Measurements from ENCODE around the gene ATG14.
"Not testable (repeated sequence)": the region's sequence is repeated elsewhere in the genome, so short reads cannot be mapped to it uniquely, and the experiment has no call there.

Gene ATG14

DNA sequence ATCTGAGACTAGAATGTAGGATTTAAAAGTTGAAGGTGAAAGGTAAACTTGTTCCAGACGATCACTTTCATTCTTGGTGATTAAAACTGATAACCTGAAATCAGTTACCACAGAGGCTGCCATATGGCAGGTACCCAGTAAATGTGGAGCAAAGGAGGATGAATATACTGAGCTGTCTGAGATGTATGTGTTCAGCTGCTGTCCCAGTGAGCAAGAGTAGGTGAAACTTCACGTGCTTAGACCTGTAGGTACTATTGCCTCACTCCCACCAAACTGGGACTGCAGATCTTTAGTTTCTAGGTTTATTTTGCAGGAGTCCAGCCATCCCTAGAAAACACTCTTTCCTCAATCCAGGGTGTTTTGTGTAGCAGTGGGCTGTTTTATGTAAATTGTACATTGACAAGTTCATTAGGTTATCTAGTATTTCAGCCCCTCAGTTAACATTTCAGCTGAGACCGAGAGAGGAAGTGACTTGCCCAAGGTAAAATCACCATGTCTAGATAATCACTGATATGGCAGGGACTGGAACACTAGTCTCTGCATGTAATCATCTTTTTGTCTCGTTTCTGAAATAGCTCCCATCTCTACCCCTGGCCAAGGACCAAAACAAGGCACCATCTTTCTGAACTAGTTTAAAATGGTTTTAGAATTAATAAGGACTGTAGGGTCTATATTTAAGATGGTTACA lies 62.7 kb downstream of the ATG14 start:
- Histone ChIP-seq H3K4me3 (ENCODE audit: low read length) (no peak overlapping the region), H3K9me3 (ENCODE audit: low read length) (no peaks in the 10 kb centered on the region), H3K4me1 (ENCODE audit: insufficient read depth, low read length) (peaks cover 12% of the 10 kb centered on the region), H3K27me3 (ENCODE audit: insufficient read depth, low read length) (no peaks in the 10 kb centered on the region), H2AFZ (ENCODE audit: low read depth, low read length) (no peak overlapping the region), H3K36me3 (ENCODE audit: insufficient read depth, low read length) (peaks cover 25% of the 10 kb centered on the region)

DNA sequence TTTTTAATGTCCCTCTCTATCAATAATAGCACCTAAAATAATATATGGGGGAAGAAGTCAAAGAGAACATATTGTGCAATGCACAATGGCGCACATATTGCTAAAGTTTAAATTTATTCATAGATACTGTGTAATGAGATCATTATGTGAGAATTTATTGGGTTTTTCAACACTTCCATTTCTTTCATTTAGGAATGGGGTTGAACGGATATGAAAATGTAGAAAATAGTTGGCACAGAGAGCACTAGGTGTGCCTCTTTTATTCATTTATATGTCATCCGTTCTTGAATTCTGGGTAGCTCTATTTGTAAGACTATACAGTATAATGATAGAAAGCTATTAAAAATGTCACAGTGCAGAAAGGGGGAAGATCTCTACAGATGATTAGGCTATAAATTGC lies 63.9 kb downstream of the ATG14 start:
- H3K9me3 ChIP-seq (ENCODE audit: low read length): no peaks in the 10 kb centered on the region
- H3K4me3 ChIP-seq (ENCODE audit: low read length): no peak overlapping the region
- H3K27me3 ChIP-seq (ENCODE audit: insufficient read depth, low read length): no peaks in the 10 kb centered on the region
- H3K4me1 ChIP-seq (ENCODE audit: insufficient read depth, low read length): peaks cover 12% of the 10 kb centered on the region
- H2AFZ ChIP-seq (ENCODE audit: low read depth, low read length): no peak overlapping the region
- H3K36me3 ChIP-seq (ENCODE audit: insufficient read depth, low read length): peaks cover 25% of the 10 kb centered on the region

GRCh38 chr14:55347040-55347439 lies 64.6 kb downstream of the ATG14 start:
- Histone ChIP-seq H3K4me1 (ENCODE audit: insufficient read depth, low read length) (peaks cover 16% of the 10 kb centered on the region), H2AFZ (ENCODE audit: low read depth, low read length) (no peak overlapping the region), H3K4me3 (ENCODE audit: low read length) (no peak overlapping the region), H3K27me3 (ENCODE audit: insufficient read depth, low read length) (no peaks in the 10 kb centered on the region), H3K9me3 (ENCODE audit: low read length) (no peaks in the 10 kb centered on the region), H3K36me3 (ENCODE audit: insufficient read depth, low read length) (peaks cover 18% of the 10 kb centered on the region)

DNA sequence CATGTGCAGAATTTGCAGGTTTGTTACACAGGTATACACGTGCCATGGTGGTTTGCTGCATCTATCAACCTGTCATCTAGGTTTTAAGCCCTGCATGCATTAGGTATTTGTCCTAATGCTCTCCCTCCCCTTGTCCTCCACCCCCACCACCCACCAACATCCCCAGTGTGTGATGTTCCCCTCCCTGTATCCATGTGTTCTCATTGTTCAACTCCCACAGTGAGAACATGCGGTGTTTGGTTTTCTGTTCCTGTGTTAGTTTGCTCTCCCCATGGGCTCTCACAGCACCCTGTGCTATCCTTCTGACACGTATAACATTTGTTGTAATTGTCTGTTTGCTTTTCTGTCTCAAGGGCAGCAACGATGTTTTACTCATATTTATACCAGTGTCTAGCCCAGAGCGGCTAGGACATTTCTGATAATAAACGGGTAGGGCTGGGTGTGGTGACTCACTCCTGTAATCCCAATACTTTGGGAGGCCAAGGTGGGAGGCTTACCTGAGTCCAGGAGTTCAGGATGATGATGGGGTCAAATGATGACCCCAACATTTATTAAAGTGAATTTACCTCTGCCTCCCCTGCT lies 67.0 kb downstream of the ATG14 start:
- H3K4me1 ChIP-seq (ENCODE audit: insufficient read depth, low read length): peaks cover 20% of the 10 kb centered on the region
- not testable (repeated sequence) for H2AFZ ChIP-seq (ENCODE audit: low read depth, low read length); H3K27me3 ChIP-seq (ENCODE audit: insufficient read depth, low read length); H3K9me3 ChIP-seq (ENCODE audit: low read length); H3K36me3 ChIP-seq (ENCODE audit: insufficient read depth, low read length); H3K4me3 ChIP-seq (ENCODE audit: low read length)

- Histone ChIP-seq H3K27me3 (ENCODE audit: insufficient read depth, low read length) (no peaks in the 10 kb centered on the region), H3K9me3 (ENCODE audit: low read length) (no peaks in the 10 kb centered on the region)
Observed at GRCh38 chr14:55341781-55342180, 69.8 kb downstream of the ATG14 start.

GRCh38 chr14:55340482-55340881 lies 71.1 kb downstream of the ATG14 start:
- peaks cover 8% of the 10 kb centered on the region for H3K4me1 ChIP-seq (ENCODE audit: insufficient read depth, low read length)
- no peaks in the 10 kb centered on the region for H3K27me3 ChIP-seq (ENCODE audit: insufficient read depth, low read length)
- no peaks in the 10 kb centered on the region for H3K36me3 ChIP-seq (ENCODE audit: insufficient read depth, low read length)
- no peak overlapping the region for H2AFZ ChIP-seq (ENCODE audit: low read depth, low read length)
- no peaks in the 10 kb centered on the region for H3K9me3 ChIP-seq (ENCODE audit: low read length)
- no peak overlapping the region for H3K4me3 ChIP-seq (ENCODE audit: low read length)

More at GRCh38 chr14:55341781-55342180, 69.8 kb downstream of the ATG14 start:
- Histone ChIP-seq H3K4me1 (ENCODE audit: insufficient read depth, low read length) (peaks cover 13% of the 10 kb centered on the region), H3K4me3 (ENCODE audit: low read length) (no peak overlapping the region), H2AFZ (ENCODE audit: low read depth, low read length) (no peak overlapping the region), H3K36me3 (ENCODE audit: insufficient read depth, low read length) (no peaks in the 10 kb centered on the region)

DNA sequence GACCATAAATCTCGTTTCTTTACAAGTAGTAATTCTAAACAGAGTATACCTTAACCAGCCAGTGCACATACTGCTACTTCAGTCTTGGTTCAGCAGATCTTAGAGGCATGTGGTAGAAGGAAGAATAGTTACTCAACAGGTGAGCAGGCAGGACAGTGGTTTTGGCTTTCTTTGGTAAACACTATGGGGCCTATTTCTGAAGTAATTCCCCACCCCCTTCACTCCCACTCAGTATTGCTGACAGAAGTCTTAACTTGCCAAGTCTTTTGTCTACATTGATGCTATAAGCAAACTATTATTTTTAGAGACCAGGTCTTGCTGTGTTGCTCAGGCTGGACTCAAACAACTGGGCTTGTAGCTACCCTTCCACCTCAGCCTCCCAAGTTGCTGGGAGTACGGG lies 71.9 kb downstream of the ATG14 start:
- Histone ChIP-seq H3K36me3 (ENCODE audit: insufficient read depth, low read length) (no peaks in the 10 kb centered on the region), H3K4me3 (ENCODE audit: low read length) (no peak overlapping the region), H3K9me3 (ENCODE audit: low read length) (no peaks in the 10 kb centered on the region), H3K27me3 (ENCODE audit: insufficient read depth, low read length) (no peaks in the 10 kb centered on the region), H3K4me1 (ENCODE audit: insufficient read depth, low read length) (peaks cover 8% of the 10 kb centered on the region), H2AFZ (ENCODE audit: low read depth, low read length) (no peak overlapping the region)

DNA sequence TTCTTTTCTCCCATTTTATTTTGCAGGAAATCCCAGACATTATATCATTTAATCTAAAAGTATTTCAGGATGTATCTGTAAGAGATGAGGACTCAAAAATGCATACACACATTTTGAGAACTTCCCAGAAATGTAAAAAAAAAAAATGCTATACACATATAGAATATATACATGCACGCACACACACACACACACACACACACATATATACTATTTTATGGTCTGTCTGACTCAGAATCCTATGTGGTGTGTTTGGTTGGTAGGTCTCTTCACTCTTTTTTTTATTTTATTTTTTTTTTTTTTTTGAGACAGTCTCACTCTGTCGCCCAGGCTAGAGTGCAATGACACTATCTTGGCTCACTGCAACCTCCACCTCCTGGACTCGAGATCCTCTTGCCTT lies 74.9 kb downstream of the ATG14 start:
- Histone ChIP-seq H3K36me3 (ENCODE audit: insufficient read depth, low read length) (peaks cover 3% of the 10 kb centered on the region), H3K4me3 (ENCODE audit: low read length) (no peak overlapping the region), H3K4me1 (ENCODE audit: insufficient read depth, low read length) (peaks cover 1% of the 10 kb centered on the region), H3K9me3 (ENCODE audit: low read length) (no peaks in the 10 kb centered on the region), H2AFZ (ENCODE audit: low read depth, low read length) (no peak overlapping the region), H3K27me3 (ENCODE audit: insufficient read depth, low read length) (no peaks in the 10 kb centered on the region)

DNA sequence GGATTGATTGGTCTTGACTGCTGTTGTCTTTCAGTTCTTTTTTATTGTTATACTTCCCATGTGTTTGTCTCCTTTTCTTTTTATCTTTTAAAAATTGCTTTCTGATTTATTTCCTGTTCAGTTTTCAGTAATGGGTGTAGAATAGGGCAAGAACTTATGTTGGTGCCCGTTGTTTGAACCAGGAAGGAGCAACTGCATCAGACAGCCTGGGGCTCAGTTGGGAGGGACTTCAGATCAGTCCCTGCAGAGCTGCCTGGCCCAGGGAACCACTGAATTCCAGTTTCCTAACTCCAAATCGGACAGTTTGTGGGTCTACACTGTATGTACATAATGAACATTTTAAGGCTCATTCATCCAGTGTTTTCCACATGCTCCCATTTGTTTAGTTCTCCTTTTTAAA lies 75.5 kb downstream of the ATG14 start:
- Histone ChIP-seq H3K36me3 (ENCODE audit: insufficient read depth, low read length) (peaks cover 3% of the 10 kb centered on the region), H3K27me3 (ENCODE audit: insufficient read depth, low read length) (no peaks in the 10 kb centered on the region), H3K4me1 (ENCODE audit: insufficient read depth, low read length) (no peaks in the 10 kb centered on the region), H3K9me3 (ENCODE audit: low read length) (no peaks in the 10 kb centered on the region), H3K4me3 (ENCODE audit: low read length) (no peak overlapping the region), H2AFZ (ENCODE audit: low read depth, low read length) (no peak overlapping the region)

DNA sequence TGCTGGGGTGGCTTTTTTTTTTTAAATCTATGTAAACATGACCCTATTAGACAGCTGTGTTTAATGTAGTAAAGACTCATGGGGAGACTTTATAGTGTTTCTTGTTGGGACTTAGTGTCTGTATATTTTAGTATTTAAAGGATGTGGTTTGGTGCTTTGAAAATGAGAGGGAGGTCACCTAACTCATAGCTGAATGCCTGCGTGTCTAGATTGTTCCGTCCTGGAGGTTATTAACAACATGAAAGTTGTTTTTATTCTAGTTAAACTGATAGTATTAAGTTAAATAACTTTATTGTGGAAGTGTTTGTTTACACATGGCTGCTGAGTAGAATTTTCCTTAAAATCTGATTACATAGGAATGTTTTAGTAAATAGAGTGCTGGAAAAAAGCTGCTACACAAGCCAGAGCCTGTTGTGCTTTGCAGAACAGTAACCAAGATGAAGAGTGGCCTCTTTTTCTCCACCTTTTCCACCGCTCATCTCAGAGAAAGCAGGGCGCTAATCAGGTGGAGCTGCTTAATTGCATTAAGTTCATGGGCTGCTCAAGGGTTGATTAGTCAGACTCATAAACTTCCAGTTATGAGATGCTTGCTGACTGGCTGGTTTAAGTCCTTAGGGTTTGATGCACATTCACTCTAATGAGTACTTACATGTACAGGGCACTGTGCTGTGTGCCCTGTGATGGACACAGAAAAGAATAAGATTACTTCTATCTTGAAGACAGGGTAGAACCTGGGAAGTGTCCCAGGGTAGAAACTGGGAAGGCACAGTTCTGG lies 77.7 kb downstream of the ATG14 start:
- Histone ChIP-seq H3K9me3 (ENCODE audit: low read length) (no peaks in the 10 kb centered on the region), H3K27me3 (ENCODE audit: insufficient read depth, low read length) (no peaks in the 10 kb centered on the region), H2AFZ (ENCODE audit: low read depth, low read length) (no peak overlapping the region), H3K4me1 (ENCODE audit: insufficient read depth, low read length) (no peaks in the 10 kb centered on the region), H3K36me3 (ENCODE audit: insufficient read depth, low read length) (peaks cover 3% of the 10 kb centered on the region), H3K4me3 (ENCODE audit: low read length) (no peak overlapping the region)

DNA sequence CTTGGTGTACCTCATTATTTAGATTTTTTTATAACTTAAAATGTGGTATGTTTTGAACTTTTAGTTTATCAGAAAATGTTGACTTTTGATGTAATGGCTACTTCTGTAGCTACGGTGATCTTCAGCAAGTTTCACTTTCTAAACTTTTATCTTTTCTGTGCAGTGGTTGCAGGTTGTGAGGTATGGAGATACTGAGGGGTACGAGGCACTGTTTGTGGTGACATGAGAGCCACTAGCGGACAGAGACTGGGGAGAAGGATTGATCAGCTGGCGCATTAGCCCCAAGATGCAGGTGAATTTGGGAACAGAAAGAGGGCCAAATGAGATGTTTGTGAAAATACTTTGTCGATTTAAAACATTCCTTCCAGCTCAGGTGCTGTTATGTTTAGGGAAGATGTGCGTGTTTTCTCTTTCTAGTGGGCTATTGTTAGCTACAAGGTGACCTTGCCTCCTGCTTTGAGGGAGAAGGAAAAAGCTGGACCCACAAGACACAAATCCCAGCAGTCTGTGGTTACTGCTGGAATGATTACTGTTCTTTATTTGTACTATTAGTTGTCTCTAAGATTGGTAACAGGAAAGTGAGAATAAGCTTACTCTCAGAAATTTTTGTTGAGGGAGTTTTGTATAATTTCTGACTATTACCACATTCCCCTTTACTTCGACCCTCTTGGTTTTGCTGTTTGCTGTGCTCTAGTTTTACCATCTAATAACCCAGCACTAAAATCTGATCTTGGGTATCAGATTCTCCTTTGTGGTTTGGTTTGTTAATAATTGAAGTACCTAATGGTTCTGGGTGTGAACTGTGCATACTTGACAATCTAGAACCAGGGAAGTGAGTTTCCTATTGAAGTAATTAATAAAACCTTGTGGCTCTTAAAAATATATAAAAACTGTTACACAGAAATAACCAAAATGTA lies 78.7 kb downstream of the ATG14 start:
- Histone ChIP-seq H3K36me3 (ENCODE audit: insufficient read depth, low read length) (peaks cover 3% of the 10 kb centered on the region), H3K9me3 (ENCODE audit: low read length) (no peaks in the 10 kb centered on the region), H3K4me3 (ENCODE audit: low read length) (no peak overlapping the region), H3K4me1 (ENCODE audit: insufficient read depth, low read length) (no peaks in the 10 kb centered on the region), H3K27me3 (ENCODE audit: insufficient read depth, low read length) (no peaks in the 10 kb centered on the region), H2AFZ (ENCODE audit: low read depth, low read length) (no peak overlapping the region)

DNA sequence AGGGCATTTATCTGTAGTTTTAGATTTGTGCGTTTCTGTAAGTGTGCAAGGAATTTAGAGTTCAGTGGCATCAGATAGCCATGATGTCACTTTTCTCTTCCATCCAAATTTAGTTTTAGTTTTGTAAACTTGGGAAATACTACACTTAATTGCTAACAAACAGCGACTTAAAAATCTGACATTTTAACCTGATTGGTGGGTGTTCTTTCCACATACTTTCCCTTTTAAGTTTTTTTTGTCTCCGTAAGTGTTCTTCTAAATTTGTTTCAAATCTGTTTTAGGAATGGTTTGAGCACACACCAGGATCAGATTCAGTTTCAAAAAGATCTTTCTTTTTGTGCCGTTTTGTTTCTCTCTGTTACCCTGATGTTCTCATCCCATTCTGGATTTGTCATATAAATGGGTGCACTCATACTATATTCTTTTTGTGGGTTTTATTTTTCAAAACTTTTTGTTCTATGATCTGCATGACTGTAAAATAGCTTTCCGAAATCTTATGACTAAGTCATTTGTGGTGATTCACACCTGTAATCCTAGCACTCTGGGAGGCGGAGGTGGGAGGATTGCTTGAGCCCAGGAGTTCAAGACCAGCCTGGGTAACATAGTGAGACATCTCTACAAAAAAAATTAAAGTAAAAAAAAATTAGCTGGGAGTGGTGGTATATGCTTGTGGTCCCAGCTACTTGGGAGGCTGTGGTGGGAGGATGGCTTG lies 81.5 kb downstream of the ATG14 start:
- Histone ChIP-seq H2AFZ (ENCODE audit: low read depth, low read length) (no peak overlapping the region), H3K27me3 (ENCODE audit: insufficient read depth, low read length) (no peaks in the 10 kb centered on the region), H3K4me1 (ENCODE audit: insufficient read depth, low read length) (no peaks in the 10 kb centered on the region), H3K9me3 (ENCODE audit: low read length) (no peaks in the 10 kb centered on the region), H3K36me3 (ENCODE audit: insufficient read depth, low read length) (peaks cover 3% of the 10 kb centered on the region), H3K4me3 (ENCODE audit: low read length) (no peak overlapping the region)
